Mesenchymal stem cell (in vitro differentiated cells and primary cell): ENCODE results near the gene PRKG1.

Source experiments
- DNase-seq: peaks from one replicate; pipeline ENCODE4 v3.0.0-alpha.2; 2013
- H2AFZ ChIP-seq: one replicate; pipeline ENCODE4 v1.6.1; 2013; ENCODE audit warnings: low read depth, mild to moderate bottlenecking, control low read depth, inconsistent platforms, low read length, moderate library complexity
- H2AK5ac ChIP-seq: 2 replicates; pipeline ENCODE4 v1.6.1; 2013; ENCODE audit warnings: low read length, moderate library complexity, mild to moderate bottlenecking, inconsistent platforms; ENCODE audit not compliant: severe bottlenecking
- H2BK120ac ChIP-seq: one replicate; pipeline ENCODE4 v1.6.1; 2013; ENCODE audit warnings: low read depth, mild to moderate bottlenecking, inconsistent platforms, low read length, moderate library complexity
- H2BK12ac ChIP-seq, 2 experiments: one replicate each; pipeline ENCODE4 v1.6.1; 2013; ENCODE audit warnings: inconsistent platforms in 2 of 2, low read length in 2 of 2, mild to moderate bottlenecking in 2 of 2, moderate library complexity in 2 of 2, control low read depth in 1 of 2
- H2BK15ac ChIP-seq: one replicate; pipeline ENCODE4 v1.6.1; 2013; ENCODE audit warnings: mild to moderate bottlenecking, low read depth, inconsistent platforms; ENCODE audit not compliant: poor library complexity, severe bottlenecking
- H2BK5ac ChIP-seq: 2 replicates; pipeline ENCODE4 v1.6.1; 2013; ENCODE audit warnings: low read depth, mild to moderate bottlenecking, low read length, control low read depth, inconsistent platforms; ENCODE audit not compliant: poor library complexity, severe bottlenecking
- H3K14ac ChIP-seq, 2 experiments: one replicate each; pipeline ENCODE4 v1.6.1; 2013; ENCODE audit warnings: inconsistent platforms in 2 of 2, low read length in 2 of 2, control low read depth in 1 of 2, mild to moderate bottlenecking in 1 of 2, moderate library complexity in 1 of 2
- H3K18ac ChIP-seq, 2 experiments: one replicate each; pipeline ENCODE4 v1.6.1; 2013; ENCODE audit warnings: inconsistent platforms in 2 of 2, low read length in 2 of 2, control low read depth in 1 of 2, low read depth in 1 of 2, mild to moderate bottlenecking in 1 of 2
- H3K23ac ChIP-seq, 2 experiments: one replicate each; pipeline ENCODE4 v1.6.1; 2013; ENCODE audit warnings: inconsistent platforms in 2 of 2, low read length in 2 of 2, mild to moderate bottlenecking in 2 of 2, moderate library complexity in 2 of 2, control low read depth in 1 of 2
- H3K27ac ChIP-seq: 2 replicates; pipeline ENCODE4 v1.5.1; 2013; ENCODE audit warnings: mild to moderate bottlenecking, moderate library complexity, low read length, control low read depth, inconsistent platforms; ENCODE audit not compliant: poor library complexity, severe bottlenecking
- H3K27me3 ChIP-seq, 2 experiments: 2 replicates each; pipeline versions ENCODE4 v1.6.1 to v1.7.0; 2013; ENCODE audit warnings: low read length in 2 of 2, mild to moderate bottlenecking in 2 of 2, moderate library complexity in 2 of 2, control low read depth in 1 of 2, inconsistent platforms in 1 of 2; ENCODE audit not compliant: control insufficient read depth in 1 of 2, insufficient read depth in 1 of 2
- H3K36me3 ChIP-seq, 2 experiments: 2 replicates each; pipeline versions ENCODE4 v1.6.1 to v1.7.0; 2013; ENCODE audit warnings: low read length in 2 of 2, control low read depth in 1 of 2, inconsistent platforms in 1 of 2, low read depth in 1 of 2, mild to moderate bottlenecking in 1 of 2; ENCODE audit not compliant: insufficient read depth in 2 of 2, control insufficient read depth in 1 of 2
- H3K4ac ChIP-seq, 2 experiments: one replicate each; pipeline ENCODE4 v1.6.1; 2013; ENCODE audit warnings: inconsistent platforms in 2 of 2, low read length in 2 of 2, mild to moderate bottlenecking in 2 of 2, moderate library complexity in 2 of 2, control low read depth in 1 of 2, low read depth in 1 of 2
- H3K4me1 ChIP-seq: 2 replicates; pipeline ENCODE4 v1.6.1; 2013; ENCODE audit warnings: low read depth, low read length, control low read depth; ENCODE audit not compliant: control insufficient read depth, insufficient read depth
- H3K4me2 ChIP-seq: 2 replicates; pipeline ENCODE4 v1.6.1; 2013; ENCODE audit warnings: low read length, mild to moderate bottlenecking, inconsistent platforms; ENCODE audit not compliant: poor library complexity, severe bottlenecking
- H3K4me3 ChIP-seq, 2 experiments: 2 replicates each; pipeline versions ENCODE4 v1.5.1 to v1.7.0; 2013; ENCODE audit warnings: low read length in 2 of 2, mild to moderate bottlenecking in 2 of 2, control low read depth in 1 of 2, low read depth in 1 of 2; ENCODE audit not compliant: insufficient read depth in 1 of 2
- H3K79me1 ChIP-seq: replicated peaks from 2 replicates; pipeline ENCODE4 v1.6.1; 2013; ENCODE audit warnings: mild to moderate bottlenecking, control low read depth, low read length, inconsistent platforms; ENCODE audit not compliant: poor library complexity, severe bottlenecking
- H3K9ac ChIP-seq: 2 replicates; pipeline ENCODE4 v1.7.0; 2013; ENCODE audit warnings: mild to moderate bottlenecking, low read length, moderate library complexity
- H3K9me3 ChIP-seq: 2 replicates; pipeline ENCODE4 v1.7.0; 2013; ENCODE audit warnings: mild to moderate bottlenecking, low read length; ENCODE audit not compliant: control insufficient read depth
- H4K8ac ChIP-seq: one replicate; pipeline ENCODE4 v1.6.1; 2013; ENCODE audit warnings: inconsistent platforms, mild to moderate bottlenecking, low read length, moderate library complexity
- H4K91ac ChIP-seq: one replicate; pipeline ENCODE4 v1.6.1; 2013; ENCODE audit warnings: mild to moderate bottlenecking, low read length, inconsistent platforms
- WGBS: methylation state at CpG from one replicate; pipeline ENCODE4 v1.1.7; 2013; ENCODE audit warnings: mixed read lengths; 5-methylcytosine and 5-hydroxymethylcytosine counted together

The PRKG1 gene

GRCh38 chr10:51709324-51709972 is 635.2 kb downstream of the PRKG1 start:
- Histone ChIP-seq H3K23ac (no peak overlapping the region), H3K36me3 (no peaks in the 10 kb centered on the region), H3K79me1 (no peaks in the 10 kb centered on the region), H3K9ac (no peak overlapping the region), H3K27ac (no peak overlapping the region), H4K8ac (no peak overlapping the region), H4K91ac (no peak overlapping the region), H3K27me3 (no peaks in the 10 kb centered on the region), H2AK5ac (no peak overlapping the region), H3K18ac (no peak overlapping the region), H3K9me3 (no peaks in the 10 kb centered on the region), H2BK15ac (no peak overlapping the region), H3K4me2 (no peak overlapping the region), H2BK12ac (no peak overlapping the region), H3K4me1 (no peaks in the 10 kb centered on the region), H3K4ac (no peak overlapping the region), H3K14ac (no peak overlapping the region), H2BK5ac (no peak overlapping the region), H2AFZ (peak overlapping the region; percentile 37), H2BK120ac (no peak overlapping the region), H3K4me3 (no peak overlapping the region)
- no peak for DNase-seq
- WGBS, result 68% methylated on average over 1 of the region's 2 CpGs

- H3K4me3 ChIP-seq, result no peak overlapping the region
Observed at GRCh38 chr10:51711519-51711891, 637.2 kb downstream of the PRKG1 start.

GRCh38 chr10:51716981-51717380 is 642.7 kb downstream of the PRKG1 start:
- H2BK120ac ChIP-seq, result no peak overlapping the region
- no peak overlapping the region for H2BK12ac ChIP-seq
- H3K18ac ChIP-seq, result no peak overlapping the region
- H3K4me1 ChIP-seq, result no peaks in the 10 kb centered on the region
- 83% methylated on average over 4 of the region's 4 CpGs for WGBS
- H4K8ac ChIP-seq, result no peak overlapping the region
- no peak overlapping the region for H3K14ac ChIP-seq
- no peaks in the 10 kb centered on the region for H3K27me3 ChIP-seq
- no peak overlapping the region for H3K4ac ChIP-seq
- H3K27ac ChIP-seq, result no peak overlapping the region
- no peak overlapping the region for H3K9ac ChIP-seq
- no peak for DNase-seq
- no peak overlapping the region for H3K23ac ChIP-seq
- no peak overlapping the region for H3K4me2 ChIP-seq
- no peak overlapping the region for H2AFZ ChIP-seq
- H2BK5ac ChIP-seq, result no peak overlapping the region
- no peaks in the 10 kb centered on the region for H3K9me3 ChIP-seq
- no peaks in the 10 kb centered on the region for H3K79me1 ChIP-seq
- H2BK15ac ChIP-seq, result no peak overlapping the region
- H4K91ac ChIP-seq, result no peak overlapping the region
- no peaks in the 10 kb centered on the region for H3K36me3 ChIP-seq
- no peak overlapping the region for H2AK5ac ChIP-seq
- no peak overlapping the region for H3K4me3 ChIP-seq

More at GRCh38 chr10:51711519-51711891, 637.2 kb downstream of the PRKG1 start:
- no peak overlapping the region for H3K23ac ChIP-seq
- H3K79me1 ChIP-seq, result no peaks in the 10 kb centered on the region
- H2BK12ac ChIP-seq, result no peak overlapping the region
- H3K14ac ChIP-seq, result no peak overlapping the region
- H2AK5ac ChIP-seq, result no peak overlapping the region
- H3K4ac ChIP-seq, result no peak overlapping the region
- no peaks in the 10 kb centered on the region for H3K9me3 ChIP-seq
- no peak overlapping the region for H4K91ac ChIP-seq
- H3K27ac ChIP-seq, result no peak overlapping the region
- H3K4me1 ChIP-seq, result no peaks in the 10 kb centered on the region
- DNase-seq, result no peak
- 67% methylated on average over 1 of the region's 1 CpG for WGBS
- no peak overlapping the region for H3K4me2 ChIP-seq
- no peak overlapping the region for H3K9ac ChIP-seq
- H4K8ac ChIP-seq, result no peak overlapping the region
- no peak overlapping the region for H2BK120ac ChIP-seq
- H2BK5ac ChIP-seq, result no peak overlapping the region
- H2BK15ac ChIP-seq, result no peak overlapping the region
- no peaks in the 10 kb centered on the region for H3K27me3 ChIP-seq
- no peak overlapping the region for H3K18ac ChIP-seq
- no peak overlapping the region for H2AFZ ChIP-seq
- no peaks in the 10 kb centered on the region for H3K36me3 ChIP-seq

GRCh38 chr10:51718804-51719291 is 644.6 kb downstream of the PRKG1 start:
- Histone ChIP-seq H3K79me1 (no peaks in the 10 kb centered on the region), H4K8ac (no peak overlapping the region), H2BK5ac (no peak overlapping the region), H2BK12ac (no peak overlapping the region), H3K27ac (no peak overlapping the region), H2AK5ac (no peak overlapping the region), H3K9me3 (no peaks in the 10 kb centered on the region), H3K4me1 (no peaks in the 10 kb centered on the region), H3K4me3 (no peak overlapping the region), H3K27me3 (no peaks in the 10 kb centered on the region), H4K91ac (no peak overlapping the region), H3K18ac (no peak overlapping the region), H3K23ac (no peak overlapping the region), H2AFZ (no peak overlapping the region), H3K4ac (no peak overlapping the region), H3K14ac (no peak overlapping the region), H2BK15ac (no peak overlapping the region), H3K4me2 (no peak overlapping the region), H3K36me3 (no peaks in the 10 kb centered on the region), H2BK120ac (no peak overlapping the region), H3K9ac (no peak overlapping the region)
- peak; percentile 67 for DNase-seq
